D721Med (cell line): ENCODE results near the gene CACNG5.

Source experiments
- DNase-seq: peaks from one replicate; pipeline ENCODE4 v3.0.0; 2011; ENCODE audit warnings: low spot score; ENCODE audit not compliant: insufficient read length
- FAIRE-seq: peaks from 2 replicates; lab custom pipeline; 2011; peaks lifted over from hg19 to GRCh38; lab: Jason Lieb, UNC
- CTCF ChIP-seq: IDR thresholded peaks from 2 replicates; pipeline ENCODE4 v1.5.1; 2012; ENCODE audit warnings: mild to moderate bottlenecking, control low read depth; ENCODE audit not compliant: insufficient read depth; ENCODE audit errors: missing control alignments

CACNG5 gene

GRCh38 chr17:66859353-66859752, 24.4 kb downstream of the CACNG5 start:
- FAIRE-seq (no peak), DNase-seq (no peak)
- no peak for TF ChIP-seq CTCF

DNA sequence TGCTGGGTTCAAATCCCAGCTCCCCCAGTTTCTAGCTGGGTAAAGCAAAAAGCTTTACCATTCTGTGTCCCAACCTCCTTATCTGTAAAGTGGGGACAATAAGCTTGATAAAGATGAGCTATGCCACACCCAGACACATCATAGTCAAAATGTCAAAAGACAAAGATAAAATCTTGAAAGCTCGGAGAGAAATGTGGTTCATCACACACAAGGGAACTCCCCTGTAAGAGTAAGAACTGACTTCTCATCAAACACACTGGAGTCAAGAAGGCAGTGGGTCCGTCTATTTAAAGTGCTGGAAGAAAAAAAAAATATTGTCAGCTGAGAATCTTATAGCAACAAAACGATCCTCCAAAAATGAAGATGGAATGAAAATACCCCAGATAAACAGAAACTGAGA, 25.3 kb downstream of the CACNG5 start:
- DNase-seq (no peak), FAIRE-seq (no peak)
- TF ChIP-seq CTCF = no peak

- DNase-seq (no peak), FAIRE-seq (no peak)
- TF ChIP-seq CTCF = no peak
Observed at GRCh38 chr17:66863820-66864219, 28.9 kb downstream of the CACNG5 start.

GRCh38 chr17:66865151-66865550, 30.2 kb downstream of the CACNG5 start:
- DNase-seq (no peak), FAIRE-seq (no peak)
- no peak for TF ChIP-seq CTCF

GRCh38 chr17:66873962-66874361, 39.0 kb downstream of the CACNG5 start:
- FAIRE-seq (no peak), DNase-seq (no peak)
- no peak for TF ChIP-seq CTCF

DNA sequence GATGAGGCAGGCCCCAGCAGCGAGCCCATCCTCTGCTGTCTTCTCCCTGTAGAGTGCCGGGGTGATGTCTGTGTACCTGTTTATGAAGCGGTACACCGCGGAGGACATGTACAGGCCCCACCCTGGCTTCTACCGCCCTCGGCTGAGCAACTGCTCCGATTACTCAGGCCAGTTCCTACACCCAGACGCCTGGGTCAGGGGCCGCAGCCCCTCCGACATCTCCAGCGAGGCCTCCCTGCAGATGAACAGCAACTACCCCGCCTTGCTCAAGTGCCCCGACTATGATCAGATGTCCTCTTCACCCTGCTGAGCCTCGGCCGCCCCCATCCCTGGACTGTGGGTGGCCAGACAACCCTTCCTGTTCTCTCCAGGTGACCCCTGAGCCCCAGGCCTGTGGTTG, 50.0 kb downstream of the CACNG5 start:
- TF ChIP-seq CTCF = no peak
- FAIRE-seq (no peak), DNase-seq (no peak)

DNA sequence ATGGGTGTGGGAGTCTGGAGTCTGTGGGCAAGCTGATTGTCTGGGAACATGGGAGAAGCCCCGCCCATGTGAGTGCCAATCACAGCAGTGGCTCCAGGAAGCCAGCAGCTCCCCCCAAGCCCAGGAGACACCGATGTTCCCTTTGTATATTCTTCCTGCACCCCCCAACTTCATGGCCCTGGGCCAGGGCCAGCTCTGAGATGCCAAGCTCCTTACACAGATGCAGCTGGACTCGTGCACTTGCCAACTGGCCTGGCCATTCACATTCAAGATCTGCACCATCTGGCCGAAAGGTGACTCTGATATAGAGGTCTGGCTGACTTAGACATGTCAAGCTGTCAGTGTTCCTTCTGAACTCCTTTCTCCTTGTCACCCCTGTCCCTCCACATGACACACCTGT, 50.5 kb downstream of the CACNG5 start:
- DNase-seq (no peak), FAIRE-seq (no peak)
- TF ChIP-seq CTCF = no peak
